SK-N-SH treated with all-trans-retinoic acid at 6 μM for 48 hours (cell line): ENCODE results near the gene ANKFN1.

Experiments
- ATAC-seq: fragments of 200-7000 bp; cut with Tn5 transposase; 3 replicates; pipeline ENCODE4 v1.9.1; 2020; ENCODE audit warnings: mild to moderate bottlenecking, moderate library complexity
- BACH2 ChIP-seq: fragments of 250-450 bp; sonication (Bioruptor Pico); IDR thresholded peaks from 2 replicates; pipeline ENCODE4 v1.9.0; 2021; ENCODE audit warnings: mild to moderate bottlenecking, borderline replicate concordance
- CREB5 ChIP-seq: fragments of 250-450 bp; sonication (Bioruptor Pico); IDR thresholded peaks from 2 replicates; pipeline ENCODE4 v1.5.1; 2020; ENCODE audit warnings: low read depth, mild to moderate bottlenecking, moderate library complexity
- CSDC2 ChIP-seq: fragments of 250-450 bp; sonication (Bioruptor Pico); IDR thresholded peaks from 2 replicates; pipeline ENCODE4 v1.5.0; 2020; ENCODE audit warnings: mild to moderate bottlenecking, moderate library complexity
- CSRNP3 ChIP-seq: fragments of 250-450 bp; sonication (Bioruptor Pico); IDR thresholded peaks from 2 replicates; pipeline ENCODE4 v1.5.1; 2021; ENCODE audit warnings: mild to moderate bottlenecking, moderate library complexity
- GLIS3 ChIP-seq: fragments of 250-450 bp; sonication (Bioruptor Pico); IDR thresholded peaks from 2 replicates; pipeline ENCODE4 v1.5.0; 2020; ENCODE audit warnings: mild to moderate bottlenecking, moderate library complexity
- PATZ1 ChIP-seq: fragments of 250-450 bp; sonication (Bioruptor Pico); IDR thresholded peaks from 2 replicates; pipeline ENCODE4 v1.8.0; 2020; ENCODE audit warnings: mild to moderate bottlenecking, moderate library complexity, borderline replicate concordance
- POU6F1 ChIP-seq: fragments of 250-450 bp; sonication (Bioruptor Pico); IDR thresholded peaks from 2 replicates; pipeline ENCODE4 v1.8.0; 2021; ENCODE audit warnings: low read depth, mild to moderate bottlenecking, moderate library complexity, borderline replicate concordance
- PPARA ChIP-seq: fragments of 250-450 bp; sonication (Bioruptor Pico); IDR thresholded peaks from 2 replicates; pipeline ENCODE4 v1.5.0; 2020; ENCODE audit warnings: mild to moderate bottlenecking, borderline replicate concordance
- RARB ChIP-seq: fragments of 250-450 bp; sonication (Bioruptor Pico); IDR thresholded peaks from 2 replicates; pipeline ENCODE4 v1.8.0; 2021; ENCODE audit warnings: mild to moderate bottlenecking, moderate library complexity
- SNAI2 ChIP-seq: fragments of 250-450 bp; sonication (Bioruptor Pico); IDR thresholded peaks from 2 replicates; pipeline ENCODE4 v1.5.0; 2020; ENCODE audit warnings: mild to moderate bottlenecking, moderate library complexity
- TOX ChIP-seq: fragments of 250-450 bp; sonication (Bioruptor Pico); IDR thresholded peaks from 2 replicates; pipeline ENCODE4 v1.8.0; 2021; ENCODE audit warnings: mild to moderate bottlenecking, moderate library complexity, borderline replicate concordance
- ZC3H10 ChIP-seq: fragments of 250-450 bp; sonication (Bioruptor Pico); IDR thresholded peaks from 2 replicates; pipeline ENCODE4 v1.5.1; 2021; ENCODE audit warnings: mild to moderate bottlenecking, moderate library complexity
- ZFP3 ChIP-seq: fragments of 250-450 bp; sonication (Bioruptor Pico); IDR thresholded peaks from 2 replicates; pipeline ENCODE4 v1.5.0; 2020; ENCODE audit warnings: mild to moderate bottlenecking, moderate library complexity
- ZFP30 ChIP-seq: fragments of 450-650 bp; formaldehyde crosslinking; IDR thresholded peaks from 2 replicates; pipeline ENCODE4 v1.5.0; 2022; ENCODE audit warnings: mild to moderate bottlenecking, moderate library complexity
- ZNF8 ChIP-seq: fragments of 450-650 bp; formaldehyde crosslinking; IDR thresholded peaks from 2 replicates; pipeline ENCODE4 v1.5.0; 2020; ENCODE audit warnings: mild to moderate bottlenecking, moderate library complexity

The ANKFN1 gene

GRCh38 chr17:56217921-56218320 lies 64.6 kb downstream of the ANKFN1 start:
- TF ChIP-seq TOX (no peak), PATZ1 (CRISPR knock-in tag) (no peak), CSDC2 (CRISPR knock-in tag) (no peak)
- TF ChIP-seq, all 23 proteins: peak for 0
- no peak for ATAC-seq

GRCh38 chr17:56222255-56222654 lies 69.0 kb downstream of the ANKFN1 start:
- no peak for ATAC-seq
- no peak for TF ChIP-seq SNAI2 (CRISPR knock-in tag)
- no peak for TF ChIP-seq ZNF8 (CRISPR knock-in tag)
- TF ChIP-seq PPARA = no peak

GRCh38 chr17:56230660-56231059 lies 77.4 kb downstream of the ANKFN1 start:
- no peak for ATAC-seq
- TF ChIP-seq BACH2 (CRISPR knock-in tag) = no peak
- no peak for TF ChIP-seq PPARA
- TF ChIP-seq CSDC2 (CRISPR knock-in tag) = no peak
- no peak for TF ChIP-seq PATZ1 (CRISPR knock-in tag)
- TF ChIP-seq SNAI2 (CRISPR knock-in tag) = no peak
- TF ChIP-seq ZFP3 = no peak
- TF ChIP-seq POU6F1 = no peak
- TF ChIP-seq ZFP30 (CRISPR knock-in tag) = no peak
- TF ChIP-seq, all 23 proteins: peak for 0

- peak; percentile 41; the same call in 1 of the 3 replicates for ATAC-seq
- no peak for TF ChIP-seq CREB5 (CRISPR knock-in tag)
- TF ChIP-seq ZC3H10 (CRISPR knock-in tag) = no peak
- no peak for TF ChIP-seq CSRNP3
- TF ChIP-seq POU6F1 = no peak
- no peak for TF ChIP-seq PATZ1 (CRISPR knock-in tag)
- no peak for TF ChIP-seq BACH2 (CRISPR knock-in tag)
- no peak for TF ChIP-seq RARB (CRISPR knock-in tag)
- no peak for TF ChIP-seq GLIS3
- no peak for TF ChIP-seq PPARA
- TF ChIP-seq TOX = no peak
- TF ChIP-seq ZFP30 (CRISPR knock-in tag) = no peak
- TF ChIP-seq ZNF8 (CRISPR knock-in tag) = no peak
- TF ChIP-seq CSDC2 (CRISPR knock-in tag) = no peak
- TF ChIP-seq, all 23 proteins: peak for 0
Observed at GRCh38 chr17:56231252-56231651, 78.0 kb downstream of the ANKFN1 start.
